HG03521 (cell line): ENCODE measurements around the gene LDHB.
"Not testable (repeated sequence)": the region's sequence is repeated elsewhere in the genome, so short reads cannot be mapped to it uniquely, and the experiment has no call there.

Experiments used
- ATAC-seq: cut with Tn5 transposase; IDR thresholded peaks from one replicate; pipeline ENCODE4 v1.9.1; 2021; ENCODE audit warnings: mild to moderate bottlenecking, moderate library complexity; ENCODE audit not compliant: unreplicated experiment

LDHB gene

GRCh38 chr12:21657326-21658077, at the start of gene LDHB:
Gene LDHB (minus strand): TSS chr12:21657842. CDS start chr12:21654671, 3,171 bp downstream.
- peak; percentile 93 for ATAC-seq

- ATAC-seq, result no peak
Measured at GRCh38 chr12:21704847-21705246, 47.2 kb upstream of the LDHB start.

- no peak for ATAC-seq
Measured at GRCh38 chr12:21699851-21700250, 42.2 kb upstream of the LDHB start.

GRCh38 chr12:21697904-21698630, 40.4 kb upstream of the LDHB start:
- ATAC-seq, result no peak

- no peak for ATAC-seq
Measured at GRCh38 chr12:21696625-21697024, 39.0 kb upstream of the LDHB start.

- ATAC-seq, result no peak
Measured at GRCh38 chr12:21695986-21696385, 38.3 kb upstream of the LDHB start.

- ATAC-seq, result no peak
Measured at GRCh38 chr12:21694660-21695059, 37.0 kb upstream of the LDHB start.

GRCh38 chr12:21691515-21691914, 33.9 kb upstream of the LDHB start:
- no peak for ATAC-seq

GRCh38 chr12:21690704-21691368, 33.2 kb upstream of the LDHB start:
- no peak for ATAC-seq

- ATAC-seq, result no peak
Measured at GRCh38 chr12:21683115-21683514, 25.5 kb upstream of the LDHB start.

GRCh38 chr12:21678959-21679358, 21.3 kb upstream of the LDHB start:
- no peak for ATAC-seq

GRCh38 chr12:21677622-21678277, 20.1 kb upstream of the LDHB start:
- ATAC-seq, result no peak

- ATAC-seq, result no peak
Measured at GRCh38 chr12:21677204-21677603, 19.6 kb upstream of the LDHB start.

GRCh38 chr12:21676776-21677175, 19.1 kb upstream of the LDHB start:
- ATAC-seq, result no peak

- ATAC-seq, result no peak
Measured at GRCh38 chr12:21675641-21676040, 18.0 kb upstream of the LDHB start.

GRCh38 chr12:21675096-21675495, 17.5 kb upstream of the LDHB start:
- no peak for ATAC-seq

GRCh38 chr12:21673830-21674552, 16.3 kb upstream of the LDHB start:
- ATAC-seq, result not testable (repeated sequence)

GRCh38 chr12:21672146-21672545, 14.5 kb upstream of the LDHB start:
- ATAC-seq, result no peak

GRCh38 chr12:21666722-21667121, 9.1 kb upstream of the LDHB start:
- ATAC-seq, result no peak

GRCh38 chr12:21665816-21666215, 8.2 kb upstream of the LDHB start:
- ATAC-seq, result no peak
